ENCODE data around the gene CACNB2.

DNA sequence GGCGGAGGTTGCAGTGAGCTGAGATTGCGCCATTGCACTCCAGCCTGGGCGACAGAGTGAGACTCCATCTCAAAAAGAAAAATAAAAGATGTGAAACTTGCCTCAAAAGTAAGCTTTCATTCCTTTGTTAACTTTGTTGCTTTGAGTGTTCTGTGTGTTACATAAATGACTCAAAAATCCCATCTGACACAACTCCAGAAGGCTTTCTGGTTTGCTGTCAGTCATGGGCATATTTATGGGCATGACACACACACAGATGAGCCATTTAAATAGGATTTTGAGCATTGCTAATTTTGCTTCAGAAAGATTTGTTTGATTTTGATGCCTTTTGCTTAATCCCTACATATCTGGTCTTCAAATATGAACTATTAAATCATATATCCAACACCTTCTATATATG is 82.6 kb downstream of the CACNB2 start:
- TF ChIP-seq, protein P1, sequence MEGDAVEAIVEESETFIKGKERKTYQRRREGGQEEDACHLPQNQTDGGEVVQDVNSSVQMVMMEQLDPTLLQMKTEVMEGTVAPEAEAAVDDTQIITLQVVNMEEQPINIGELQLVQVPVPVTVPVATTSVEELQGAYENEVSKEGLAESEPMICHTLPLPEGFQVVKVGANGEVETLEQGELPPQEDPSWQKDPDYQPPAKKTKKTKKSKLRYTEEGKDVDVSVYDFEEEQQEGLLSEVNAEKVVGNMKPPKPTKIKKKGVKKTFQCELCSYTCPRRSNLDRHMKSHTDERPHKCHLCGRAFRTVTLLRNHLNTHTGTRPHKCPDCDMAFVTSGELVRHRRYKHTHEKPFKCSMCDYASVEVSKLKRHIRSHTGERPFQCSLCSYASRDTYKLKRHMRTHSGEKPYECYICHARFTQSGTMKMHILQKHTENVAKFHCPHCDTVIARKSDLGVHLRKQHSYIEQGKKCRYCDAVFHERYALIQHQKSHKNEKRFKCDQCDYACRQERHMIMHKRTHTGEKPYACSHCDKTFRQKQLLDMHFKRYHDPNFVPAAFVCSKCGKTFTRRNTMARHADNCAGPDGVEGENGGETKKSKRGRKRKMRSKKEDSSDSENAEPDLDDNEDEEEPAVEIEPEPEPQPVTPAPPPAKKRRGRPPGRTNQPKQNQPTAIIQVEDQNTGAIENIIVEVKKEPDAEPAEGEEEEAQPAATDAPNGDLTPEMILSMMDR (conservative IDR thresholded peaks at IDR 0.05; ENCODE audit: low read depth, low read length) = no peak
- no peak for TF ChIP-seq EZH2phosphoT487 (IDR thresholded peaks at IDR 0.05; ENCODE audit: borderline replicate concordance, low read length)
